Sigmoid colon (tissue), 4 donors: ENCODE results near the gene TAF1B.

ENCODE experiments used
- CTCF ChIP-seq, 4 experiments: fragments of 450-650 bp in 3 of 4; fragments of 200-600 bp in 1 of 4; IDR thresholded peaks; one replicate each; pipeline ENCODE4 v1.5.1; 2016 to 2019; ENCODE audit warnings: antibody characterized with exemption in 4 of 4, mild to moderate bottlenecking in 3 of 4, moderate library complexity in 2 of 4
- EP300 ChIP-seq, 4 donors: sonication (generic); formaldehyde crosslinking; IDR thresholded peaks; one replicate each; pipeline ENCODE4 v1.6.1; 2017; ENCODE audit warnings: antibody characterized with exemption in 4 of 4
- POLR2A ChIP-seq, 2 donors: fragments of 450-650 bp; IDR thresholded peaks; one replicate each; pipeline ENCODE4 v1.6.1; 2016; ENCODE audit warnings: antibody characterized with exemption in 2 of 2, mild to moderate bottlenecking in 2 of 2, moderate library complexity in 2 of 2
- POLR2AphosphoS5 ChIP-seq, 4 donors: sonication (generic); formaldehyde crosslinking; IDR thresholded peaks; one replicate each; pipeline ENCODE4 v1.6.1; 2017; ENCODE audit warnings: antibody characterized with exemption in 4 of 4

GRCh38 chr2:9967053-9967775 lies 123.9 kb downstream of the TAF1B start:
- TF ChIP-seq POLR2A (IDR thresholded peaks at IDR 0.05) (no peak), CTCF (IDR thresholded peaks at IDR 0.05) (no peak), POLR2AphosphoS5 (IDR thresholded peaks at IDR 0.05) (no peak), EP300 (IDR thresholded peaks at IDR 0.05) (no peak)
